ENCODE measurements around the gene NDUFS6.

Gene NDUFS6

DNA sequence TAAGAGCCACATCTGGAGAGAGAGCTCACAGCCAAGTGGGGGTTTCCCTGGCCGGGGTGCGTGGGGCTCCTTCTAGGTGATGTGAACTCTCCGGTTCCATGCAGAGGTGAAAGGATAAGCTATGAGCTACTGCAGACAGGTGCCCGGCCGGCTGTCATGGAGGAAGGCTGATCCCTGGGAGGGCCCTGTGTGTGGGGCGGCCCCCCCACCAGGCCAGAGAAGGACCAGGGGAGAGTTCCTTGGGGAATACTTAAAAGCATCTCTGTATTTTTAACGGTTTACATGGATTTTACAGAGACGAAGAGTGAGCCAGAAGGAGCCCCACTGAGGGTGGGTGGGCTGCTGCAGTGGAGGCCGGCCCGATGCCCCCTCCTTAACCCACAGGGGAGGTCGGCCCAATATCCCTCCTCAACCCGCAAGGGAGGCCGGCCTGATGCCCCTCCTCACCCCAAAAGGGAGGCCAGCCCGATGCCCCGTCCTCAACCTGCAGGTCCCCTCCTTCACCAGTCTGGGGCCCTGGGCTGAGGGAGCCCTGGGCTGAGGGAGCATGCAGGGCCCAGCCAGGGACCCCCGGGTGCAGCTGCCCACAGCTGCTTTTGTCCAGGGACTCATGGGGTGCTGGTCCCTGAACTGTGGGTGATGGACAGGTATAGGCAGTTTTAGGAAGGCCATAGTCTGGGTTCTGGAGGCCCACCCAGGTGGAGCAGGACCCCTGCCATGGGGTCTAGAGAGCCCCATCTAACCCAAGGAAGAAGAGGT, 33.5 kb upstream of the NDUFS6 start:
- WGBS, 2 experiments (ENCODE audit: insufficient coverage in 2 of 2), result 91 to 95% methylated on average over 9 of the region's 16 CpGs
- Histone ChIP-seq H3K36me3 (ENCODE audit: control insufficient read depth, insufficient read depth, low read length) (no peaks in the 10 kb centered on the region), H3K9me3 (ENCODE audit: control insufficient read depth, low read length) (no peaks in the 10 kb centered on the region), H3K4me1 (ENCODE audit: control insufficient read depth, insufficient read depth, low read length, poor library complexity, severe bottlenecking) (no peaks in the 10 kb centered on the region), H3K4me3 (ENCODE audit: extremely low read depth, insufficient read depth, low read length, poor library complexity, severe bottlenecking) (no peak overlapping the region), H3K27ac (ENCODE audit: low read depth, low read length, severe bottlenecking) (no peak overlapping the region)

DNA sequence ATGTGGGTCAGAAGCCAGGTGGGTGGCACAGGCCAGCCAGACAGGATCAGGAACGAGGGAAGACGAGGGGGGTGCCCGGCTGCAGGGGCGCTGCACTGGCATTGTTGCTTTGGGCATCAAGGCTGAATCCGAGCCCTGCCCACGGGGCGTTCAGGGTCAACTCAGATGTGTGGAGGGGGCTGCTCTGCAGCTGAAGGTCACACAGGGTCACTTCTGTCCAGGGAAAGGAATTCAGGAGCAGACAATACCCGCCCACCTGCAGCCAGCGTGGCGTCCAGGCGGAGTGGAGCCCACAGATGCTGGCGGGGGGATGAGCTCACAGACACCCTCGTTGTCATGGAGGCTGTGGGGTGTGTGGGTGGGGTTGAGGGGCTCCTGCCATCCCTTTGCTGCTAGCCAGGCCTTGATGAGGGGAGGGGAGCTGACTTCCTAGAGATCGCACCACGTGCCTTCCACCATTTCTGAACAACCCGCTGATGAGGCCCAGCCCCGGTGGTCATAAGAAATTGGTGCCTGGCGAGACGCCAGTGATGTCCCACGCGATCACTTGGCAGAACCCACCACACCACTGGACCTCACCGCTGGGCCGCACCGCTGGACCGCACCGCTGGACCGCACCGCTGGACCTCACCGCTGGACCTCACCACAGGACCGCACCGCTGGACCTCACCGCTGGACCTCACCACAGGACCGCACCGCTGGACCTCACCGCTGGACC, 32.8 kb upstream of the NDUFS6 start:
- Histone ChIP-seq H3K4me1 (ENCODE audit: control insufficient read depth, insufficient read depth, low read length, poor library complexity, severe bottlenecking) (no peaks in the 10 kb centered on the region), H3K36me3 (ENCODE audit: control insufficient read depth, insufficient read depth, low read length) (no peaks in the 10 kb centered on the region), H3K9me3 (ENCODE audit: control insufficient read depth, low read length) (no peaks in the 10 kb centered on the region), H3K4me3 (ENCODE audit: extremely low read depth, insufficient read depth, low read length, poor library complexity, severe bottlenecking) (no peak overlapping the region), H3K27ac (ENCODE audit: low read depth, low read length, severe bottlenecking) (no peak overlapping the region)
- WGBS, 2 experiments (ENCODE audit: insufficient coverage in 2 of 2), result 95 to 99% methylated on average over 23 to 28 of the region's 35 CpGs

DNA sequence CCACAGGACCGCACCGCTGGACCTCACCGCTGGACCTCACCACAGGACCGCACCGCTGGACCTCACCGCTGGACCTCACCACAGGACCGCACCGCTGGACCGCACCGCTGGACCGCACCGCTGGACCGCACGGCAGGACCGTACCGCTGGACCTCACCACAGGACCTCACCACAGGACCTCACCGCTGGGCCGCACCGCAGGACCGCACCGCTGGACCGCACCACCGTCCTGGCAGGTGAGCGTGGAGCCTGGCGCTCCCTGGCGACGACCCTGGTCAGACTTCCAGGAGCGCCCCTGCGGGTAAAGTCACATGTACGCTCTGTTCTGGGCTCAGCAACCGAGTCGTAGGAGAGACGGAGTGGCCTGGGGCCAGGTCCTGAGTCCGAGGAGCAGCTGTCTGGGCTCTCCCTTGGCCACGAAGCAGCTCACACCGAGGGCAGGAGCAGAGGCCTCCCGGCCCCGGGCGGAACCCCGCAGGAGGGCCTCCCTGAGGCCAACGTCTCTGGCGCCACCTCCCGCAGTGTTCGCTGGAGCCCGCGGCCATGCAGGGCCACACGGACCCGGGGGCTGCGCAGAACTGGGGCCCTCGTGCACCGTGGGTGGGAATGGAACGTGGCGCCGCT, 32.1 kb upstream of the NDUFS6 start:
- no peak overlapping the region for H3K4me3 ChIP-seq (ENCODE audit: extremely low read depth, insufficient read depth, low read length, poor library complexity, severe bottlenecking)
- H3K9me3 ChIP-seq (ENCODE audit: control insufficient read depth, low read length), result no peaks in the 10 kb centered on the region
- H3K36me3 ChIP-seq (ENCODE audit: control insufficient read depth, insufficient read depth, low read length), result no peaks in the 10 kb centered on the region
- 94% methylated on average over 46 to 49 of the region's 54 CpGs for WGBS, 2 experiments (ENCODE audit: insufficient coverage in 2 of 2)
- H3K27ac ChIP-seq (ENCODE audit: low read depth, low read length, severe bottlenecking), result no peak overlapping the region
- no peaks in the 10 kb centered on the region for H3K4me1 ChIP-seq (ENCODE audit: control insufficient read depth, insufficient read depth, low read length, poor library complexity, severe bottlenecking)

DNA sequence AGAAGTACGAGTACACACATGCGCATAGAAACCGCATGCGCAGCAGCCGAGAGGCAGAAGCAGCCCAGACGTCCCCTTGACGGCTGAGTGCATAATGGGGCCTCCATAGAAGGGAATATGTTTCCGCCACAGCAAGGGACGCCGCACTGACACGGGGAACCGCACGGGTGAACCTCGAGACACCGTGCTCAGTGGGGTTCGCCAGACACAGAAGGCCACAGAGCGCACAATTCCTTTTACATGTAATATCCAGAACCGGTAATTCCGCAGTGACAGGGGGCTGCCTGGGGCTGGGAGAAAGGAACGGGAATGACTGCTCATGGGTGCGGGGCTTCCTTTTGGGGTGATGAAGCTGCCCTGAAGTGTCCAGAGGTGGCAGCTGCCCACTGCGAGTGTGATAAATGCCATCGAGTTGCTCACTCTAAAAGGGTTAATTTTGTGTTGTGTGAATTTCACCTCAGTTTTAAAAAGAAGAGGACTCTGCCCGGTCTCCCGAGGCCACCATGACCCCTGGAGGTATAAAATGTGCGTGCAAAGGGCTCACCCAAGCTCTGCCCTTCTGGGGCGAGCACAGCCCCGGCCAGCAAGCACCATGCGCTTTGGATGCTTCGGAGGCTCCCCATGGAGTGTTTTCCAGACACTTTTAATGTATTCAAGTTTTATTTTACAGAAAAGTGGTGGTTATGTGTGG, 31.3 kb upstream of the NDUFS6 start:
- WGBS, 2 experiments (ENCODE audit: insufficient coverage in 2 of 2), result 90% methylated on average over 26 to 28 of the region's 30 CpGs
- Histone ChIP-seq H3K27ac (ENCODE audit: low read depth, low read length, severe bottlenecking) (no peak overlapping the region), H3K9me3 (ENCODE audit: control insufficient read depth, low read length) (no peaks in the 10 kb centered on the region), H3K4me3 (ENCODE audit: extremely low read depth, insufficient read depth, low read length, poor library complexity, severe bottlenecking) (no peak overlapping the region), H3K36me3 (ENCODE audit: control insufficient read depth, insufficient read depth, low read length) (no peaks in the 10 kb centered on the region), H3K4me1 (ENCODE audit: control insufficient read depth, insufficient read depth, low read length, poor library complexity, severe bottlenecking) (no peaks in the 10 kb centered on the region)

DNA sequence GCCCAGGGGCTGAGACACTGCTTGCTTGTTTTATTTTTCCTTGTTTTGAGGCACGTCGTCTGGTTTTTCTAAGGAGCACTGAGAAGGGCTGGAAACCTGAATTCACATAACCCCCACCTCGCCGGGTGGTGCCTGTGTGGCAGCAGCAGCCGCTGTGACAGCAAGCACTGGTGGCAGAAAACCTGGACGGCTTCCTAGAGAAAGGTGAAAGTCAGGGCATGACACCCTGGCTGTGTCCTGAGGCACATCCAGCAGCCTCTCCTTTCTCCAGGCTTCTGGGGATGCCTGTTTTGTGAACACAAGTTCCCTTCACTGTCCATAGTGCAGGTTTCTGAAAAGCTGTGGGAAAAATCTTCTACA, 30.8 kb upstream of the NDUFS6 start:
- 80 to 83% methylated on average over 6 of the region's 6 CpGs for WGBS, 2 experiments (ENCODE audit: insufficient coverage in 2 of 2)

DNA sequence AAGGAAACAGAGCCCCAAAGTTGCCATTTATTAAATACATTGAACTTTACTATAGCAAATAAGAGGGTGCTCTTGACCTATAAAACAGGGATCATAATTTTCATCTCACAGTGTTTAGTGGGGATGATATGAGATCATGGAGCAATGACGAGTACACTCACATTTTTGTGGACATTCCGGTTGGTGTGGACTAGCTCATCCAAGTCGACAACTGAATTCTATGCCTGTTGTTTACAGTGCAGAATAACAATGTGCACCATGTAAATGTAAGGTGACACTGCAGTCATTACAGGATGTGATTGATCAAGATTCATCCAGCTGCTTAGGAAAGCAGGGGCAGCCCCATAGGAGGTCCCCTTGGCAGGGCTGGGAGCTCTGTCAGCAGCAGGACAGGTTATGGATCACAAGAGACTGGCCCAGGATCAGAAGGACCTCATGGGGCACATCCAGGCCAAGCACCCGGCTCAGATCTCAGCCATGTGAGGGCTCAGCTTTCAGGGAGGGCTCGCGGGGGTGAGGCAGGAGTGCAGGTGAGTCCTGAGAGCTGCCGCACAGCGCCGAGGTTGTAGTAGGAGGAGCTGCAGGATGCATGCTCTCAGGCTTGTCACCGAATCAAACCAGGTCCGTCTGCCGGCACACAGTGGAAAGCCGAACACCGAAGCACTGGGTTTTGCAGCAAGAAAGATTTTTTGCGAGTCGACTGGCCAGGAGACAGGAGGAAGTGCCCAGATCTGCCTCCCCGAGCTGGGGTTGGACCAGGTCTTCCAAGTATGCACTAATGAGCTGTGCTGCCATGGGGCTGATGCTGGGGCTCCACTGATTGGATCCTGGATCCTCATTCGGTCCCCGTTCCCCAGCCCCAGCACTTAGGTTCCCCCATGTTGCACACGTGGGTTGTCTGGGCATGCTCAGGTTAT, 29.8 kb upstream of the NDUFS6 start:
- no peaks in the 10 kb centered on the region for H3K4me1 ChIP-seq (ENCODE audit: control insufficient read depth, insufficient read depth, low read length, poor library complexity, severe bottlenecking)
- H3K36me3 ChIP-seq (ENCODE audit: control insufficient read depth, insufficient read depth, low read length), result no peaks in the 10 kb centered on the region
- no peaks in the 10 kb centered on the region for H3K9me3 ChIP-seq (ENCODE audit: control insufficient read depth, low read length)
- H3K27ac ChIP-seq (ENCODE audit: low read depth, low read length, severe bottlenecking), result no peak overlapping the region
- H3K4me3 ChIP-seq (ENCODE audit: extremely low read depth, insufficient read depth, low read length, poor library complexity, severe bottlenecking), result no peak overlapping the region
- WGBS, 2 experiments (ENCODE audit: insufficient coverage in 2 of 2), result 85 to 90% methylated on average over 19 to 20 of the region's 20 CpGs

More for the DNA sequence above, 30.8 kb upstream of the NDUFS6 start:
- Histone ChIP-seq H3K36me3 (ENCODE audit: control insufficient read depth, insufficient read depth, low read length) (no peaks in the 10 kb centered on the region), H3K4me1 (ENCODE audit: control insufficient read depth, insufficient read depth, low read length, poor library complexity, severe bottlenecking) (no peaks in the 10 kb centered on the region), H3K9me3 (ENCODE audit: control insufficient read depth, low read length) (no peaks in the 10 kb centered on the region), H3K4me3 (ENCODE audit: extremely low read depth, insufficient read depth, low read length, poor library complexity, severe bottlenecking) (no peak overlapping the region), H3K27ac (ENCODE audit: low read depth, low read length, severe bottlenecking) (no peak overlapping the region)

DNA sequence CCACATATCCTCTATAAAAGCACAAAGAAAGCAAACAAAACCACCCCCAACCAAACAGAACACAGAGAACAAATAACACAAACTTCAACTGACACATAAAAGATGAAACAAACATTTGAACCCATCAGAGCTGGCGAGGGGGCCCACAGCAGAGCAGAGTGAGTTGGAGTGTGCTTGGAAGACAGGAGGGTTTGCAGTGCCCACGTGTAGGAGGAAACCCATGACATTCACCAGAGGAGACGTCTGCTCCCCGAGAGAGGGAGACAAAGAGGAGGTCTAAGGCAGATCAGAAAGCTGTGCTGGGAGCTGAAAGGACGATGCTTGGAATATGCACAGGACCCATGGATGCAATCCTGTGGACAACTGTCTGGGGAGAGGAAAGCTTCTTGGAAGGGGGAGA, 28.6 kb upstream of the NDUFS6 start:
- Histone ChIP-seq H3K36me3 (ENCODE audit: control insufficient read depth, insufficient read depth, low read length) (no peaks in the 10 kb centered on the region), H3K4me3 (ENCODE audit: extremely low read depth, insufficient read depth, low read length, poor library complexity, severe bottlenecking) (no peak overlapping the region), H3K27ac (ENCODE audit: low read depth, low read length, severe bottlenecking) (no peak overlapping the region), H3K4me1 (ENCODE audit: control insufficient read depth, insufficient read depth, low read length, poor library complexity, severe bottlenecking) (no peaks in the 10 kb centered on the region), H3K9me3 (ENCODE audit: control insufficient read depth, low read length) (no peaks in the 10 kb centered on the region)
- 59 to 68% methylated on average over 5 of the region's 5 CpGs for WGBS, 2 experiments (ENCODE audit: insufficient coverage in 2 of 2)

DNA sequence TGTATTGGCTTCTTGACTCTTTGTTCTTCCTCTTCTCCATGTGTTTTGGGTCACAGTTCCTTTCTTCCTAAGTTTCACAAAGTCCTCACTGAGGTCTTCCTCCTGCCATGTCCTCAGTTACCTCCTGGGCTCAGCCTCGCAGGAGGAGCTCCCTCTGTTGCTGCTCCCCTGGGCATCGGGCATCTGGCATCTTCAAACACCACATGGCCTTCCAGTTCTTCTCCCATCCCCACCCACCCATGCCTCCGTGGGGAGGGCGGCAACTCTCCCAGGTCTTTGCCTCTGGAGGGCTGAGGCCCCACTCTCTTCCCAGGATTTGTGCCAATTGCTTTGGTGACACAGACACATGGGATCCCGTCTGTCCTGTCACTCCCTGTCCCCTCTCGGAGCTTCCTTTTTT, 24.4 kb upstream of the NDUFS6 start:
- H3K27ac ChIP-seq (ENCODE audit: low read depth, low read length, severe bottlenecking), result no peak overlapping the region
- H3K36me3 ChIP-seq (ENCODE audit: control insufficient read depth, insufficient read depth, low read length), result no peaks in the 10 kb centered on the region
- no peaks in the 10 kb centered on the region for H3K9me3 ChIP-seq (ENCODE audit: control insufficient read depth, low read length)
- no peak overlapping the region for H3K4me3 ChIP-seq (ENCODE audit: extremely low read depth, insufficient read depth, low read length, poor library complexity, severe bottlenecking)
- no peaks in the 10 kb centered on the region for H3K4me1 ChIP-seq (ENCODE audit: control insufficient read depth, insufficient read depth, low read length, poor library complexity, severe bottlenecking)
- WGBS, 2 experiments (ENCODE audit: insufficient coverage in 2 of 2), result 96 to 100% methylated on average over 5 to 6 of the region's 6 CpGs

DNA sequence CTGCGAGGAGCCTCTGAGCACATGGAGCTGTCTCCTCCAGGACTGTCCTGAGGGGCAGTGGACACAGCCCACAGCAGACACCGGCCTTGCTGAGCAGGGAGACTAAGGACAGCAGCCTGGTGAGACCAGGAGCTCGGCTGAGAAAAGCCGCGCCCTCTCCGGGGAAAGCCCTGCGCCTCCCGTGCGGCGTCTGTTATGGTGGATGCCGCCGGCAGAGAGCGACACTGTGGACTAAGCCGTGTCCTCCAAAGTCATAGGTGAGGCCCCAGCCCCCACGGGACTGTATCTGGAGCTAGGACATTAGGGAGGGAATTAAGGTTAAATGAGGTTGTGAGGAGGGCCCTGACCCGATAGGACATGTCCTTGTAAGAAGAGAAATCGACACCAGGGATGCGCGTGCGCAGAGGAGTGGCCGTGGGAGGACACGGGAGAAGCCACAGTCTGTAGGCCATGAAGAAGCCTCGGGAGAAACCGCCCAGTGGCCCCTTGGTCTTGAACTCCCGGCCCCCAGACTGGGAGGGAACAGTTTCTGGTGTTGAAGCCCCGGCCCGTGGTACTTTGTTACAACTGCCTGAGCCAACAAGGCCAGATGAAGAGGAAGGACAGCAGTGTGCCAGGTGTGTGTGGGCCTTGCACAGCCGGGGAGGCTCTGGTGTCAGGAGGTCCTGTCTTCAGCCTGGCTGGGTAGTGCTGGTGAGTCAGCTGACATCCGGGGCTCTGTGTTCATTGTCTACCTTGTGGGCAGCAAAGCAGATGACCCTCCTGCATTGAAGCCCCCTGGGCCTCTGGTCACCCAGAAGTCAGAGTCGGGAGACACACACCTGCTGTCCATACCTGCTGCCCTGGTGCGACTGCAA, 23.7 kb upstream of the NDUFS6 start:
- Histone ChIP-seq H3K4me3 (ENCODE audit: extremely low read depth, insufficient read depth, low read length, poor library complexity, severe bottlenecking) (no peak overlapping the region), H3K27ac (ENCODE audit: low read depth, low read length, severe bottlenecking) (no peak overlapping the region), H3K9me3 (ENCODE audit: control insufficient read depth, low read length) (no peaks in the 10 kb centered on the region), H3K36me3 (ENCODE audit: control insufficient read depth, insufficient read depth, low read length) (no peaks in the 10 kb centered on the region), H3K4me1 (ENCODE audit: control insufficient read depth, insufficient read depth, low read length, poor library complexity, severe bottlenecking) (no peaks in the 10 kb centered on the region)
- WGBS, 2 experiments (ENCODE audit: insufficient coverage in 2 of 2), result 95 to 96% methylated on average over 29 to 31 of the region's 31 CpGs
